Measurements from ENCODE around the gene TLE1. TPM values are rescaled to one million over a fixed set of nuclear protein-coding genes. Genes with fewer than 3 reads are reported as not detected.

Gene TLE1
- total RNA-seq, 1 experiment from 2014 or later = 46.2 TPM

DNA sequence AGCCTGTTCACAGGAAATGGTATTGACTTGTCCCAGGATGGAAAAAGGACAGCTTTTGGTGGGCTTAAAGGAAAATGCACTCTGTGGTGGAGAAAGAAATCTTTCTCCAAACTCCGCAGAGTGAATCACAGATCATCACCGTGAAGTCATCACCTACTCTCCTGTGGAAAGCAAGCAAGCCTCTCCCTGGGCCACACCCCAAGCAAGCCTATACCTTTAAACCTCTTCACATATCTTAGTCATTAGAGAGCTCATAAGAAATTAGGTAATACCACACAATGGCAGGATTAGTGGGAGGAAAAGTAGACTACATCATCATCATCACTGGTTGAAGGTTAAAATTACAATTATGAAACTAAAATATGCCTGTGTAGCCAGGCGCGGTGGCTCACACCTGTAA is 23.2 kb downstream of the TLE1 start:
- Mint-ChIP-seq H3K4me1 (ENCODE audit: low read depth, unreplicated experiment) (no peaks in the 10 kb centered on the region), H3K4me3 (ENCODE audit: low read depth, unreplicated experiment) (no peak overlapping the region), H3K9me3 (ENCODE audit: low read depth, unreplicated experiment) (no peaks in the 10 kb centered on the region), H3K27ac (ENCODE audit: unreplicated experiment) (no peak overlapping the region), H3K27me3 (ENCODE audit: unreplicated experiment) (no peaks in the 10 kb centered on the region), H3K36me3 (ENCODE audit: insufficient read depth, unreplicated experiment) (peaks cover 20% of the 10 kb centered on the region)
- no peak for DNase-seq
- TF ChIP-seq, protein P1, sequence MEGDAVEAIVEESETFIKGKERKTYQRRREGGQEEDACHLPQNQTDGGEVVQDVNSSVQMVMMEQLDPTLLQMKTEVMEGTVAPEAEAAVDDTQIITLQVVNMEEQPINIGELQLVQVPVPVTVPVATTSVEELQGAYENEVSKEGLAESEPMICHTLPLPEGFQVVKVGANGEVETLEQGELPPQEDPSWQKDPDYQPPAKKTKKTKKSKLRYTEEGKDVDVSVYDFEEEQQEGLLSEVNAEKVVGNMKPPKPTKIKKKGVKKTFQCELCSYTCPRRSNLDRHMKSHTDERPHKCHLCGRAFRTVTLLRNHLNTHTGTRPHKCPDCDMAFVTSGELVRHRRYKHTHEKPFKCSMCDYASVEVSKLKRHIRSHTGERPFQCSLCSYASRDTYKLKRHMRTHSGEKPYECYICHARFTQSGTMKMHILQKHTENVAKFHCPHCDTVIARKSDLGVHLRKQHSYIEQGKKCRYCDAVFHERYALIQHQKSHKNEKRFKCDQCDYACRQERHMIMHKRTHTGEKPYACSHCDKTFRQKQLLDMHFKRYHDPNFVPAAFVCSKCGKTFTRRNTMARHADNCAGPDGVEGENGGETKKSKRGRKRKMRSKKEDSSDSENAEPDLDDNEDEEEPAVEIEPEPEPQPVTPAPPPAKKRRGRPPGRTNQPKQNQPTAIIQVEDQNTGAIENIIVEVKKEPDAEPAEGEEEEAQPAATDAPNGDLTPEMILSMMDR (IDR thresholded peaks at IDR 0.05; ENCODE audit: unreplicated experiment) = no peak
- CTCF ChIA-PET = no interaction called here
- intact Hi-C loops (cut with micrococcal nuclease; ENCODE audit: unreplicated experiment) = no loop called here
- BruUV-seq (replicated peaks) = no TSS peak

DNA sequence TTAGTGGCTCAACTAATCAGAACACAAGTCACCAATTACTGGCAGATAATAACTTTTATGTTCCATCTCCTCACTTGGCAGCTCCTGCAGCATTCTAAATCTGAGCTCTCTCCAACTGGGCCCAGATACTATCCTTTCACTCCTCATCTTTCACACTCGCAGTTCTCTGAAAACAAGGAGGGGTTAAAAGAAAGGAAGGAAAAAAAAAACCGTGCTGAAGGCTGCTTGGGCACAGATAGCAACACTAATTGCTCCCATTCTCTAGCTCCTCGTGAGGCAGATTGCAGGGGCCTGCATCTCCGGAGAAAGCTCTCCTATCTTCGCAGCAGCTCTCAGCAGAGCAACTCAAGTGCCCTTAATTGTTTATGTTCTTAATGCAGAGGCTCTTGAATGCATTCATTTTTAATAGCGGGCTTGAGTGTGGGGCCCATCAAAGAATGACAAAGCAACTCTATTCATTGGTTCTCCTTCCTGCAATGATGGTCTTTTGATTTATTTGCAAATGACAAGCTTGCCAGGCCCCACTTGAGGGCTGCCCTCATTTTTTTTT is 23.9 kb downstream of the TLE1 start:
- CTCF ChIA-PET = no interaction called here
- BruUV-seq (replicated peaks) = no TSS peak
- TF ChIP-seq, protein P1 (IDR thresholded peaks at IDR 0.05; ENCODE audit: unreplicated experiment) = no peak
- Mint-ChIP-seq H3K36me3 (ENCODE audit: insufficient read depth, unreplicated experiment) (peaks cover 16% of the 10 kb centered on the region), H3K27me3 (ENCODE audit: unreplicated experiment) (no peaks in the 10 kb centered on the region), H3K4me3 (ENCODE audit: low read depth, unreplicated experiment) (no peak overlapping the region), H3K27ac (ENCODE audit: unreplicated experiment) (no peak overlapping the region), H3K4me1 (ENCODE audit: low read depth, unreplicated experiment) (no peaks in the 10 kb centered on the region), H3K9me3 (ENCODE audit: low read depth, unreplicated experiment) (no peaks in the 10 kb centered on the region)
- DNase-seq = no peak
- intact Hi-C loops (cut with micrococcal nuclease; ENCODE audit: unreplicated experiment) = no loop called here

DNA sequence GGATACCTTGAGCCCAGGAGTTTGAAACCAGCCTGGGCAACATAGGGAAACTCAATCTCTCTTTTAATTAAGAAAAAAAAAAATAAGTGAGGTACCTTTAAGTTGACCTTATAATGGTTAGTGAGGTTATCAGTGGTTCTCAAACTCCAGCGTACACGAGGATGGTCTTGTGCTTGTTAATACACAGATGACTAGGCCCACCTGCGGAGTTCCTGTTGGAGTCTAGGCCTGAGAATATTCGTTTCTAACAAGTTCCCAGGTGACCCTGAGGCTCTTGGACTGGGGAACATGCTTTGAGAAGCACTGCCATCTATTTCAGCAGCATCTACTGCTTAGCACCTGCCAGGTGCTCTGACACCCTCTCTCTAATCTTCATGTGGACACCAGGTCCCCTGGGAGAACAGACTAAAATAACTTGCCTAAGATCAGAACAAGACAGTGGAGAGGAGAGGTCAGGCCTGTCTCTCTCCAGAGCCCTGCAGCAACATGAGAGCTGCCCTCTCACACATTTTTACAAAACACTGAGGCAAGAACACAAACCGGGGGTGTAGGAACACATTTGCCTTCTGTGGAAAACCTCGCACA is 24.6 kb downstream of the TLE1 start:
- intact Hi-C loops (cut with micrococcal nuclease; ENCODE audit: unreplicated experiment) = no loop called here
- H3K36me3 Mint-ChIP-seq (ENCODE audit: insufficient read depth, unreplicated experiment) = peaks cover 16% of the 10 kb centered on the region
- H3K9me3 Mint-ChIP-seq (ENCODE audit: low read depth, unreplicated experiment) = no peaks in the 10 kb centered on the region
- no peak overlapping the region for H3K27ac Mint-ChIP-seq (ENCODE audit: unreplicated experiment)
- no peak overlapping the region for H3K4me3 Mint-ChIP-seq (ENCODE audit: low read depth, unreplicated experiment)
- no TSS peak for BruUV-seq (replicated peaks)
- H3K4me1 Mint-ChIP-seq (ENCODE audit: low read depth, unreplicated experiment) = no peaks in the 10 kb centered on the region
- TF ChIP-seq, protein P1 (IDR thresholded peaks at IDR 0.05; ENCODE audit: unreplicated experiment) = no peak
- CTCF ChIA-PET = no interaction called here
- no peak for DNase-seq
- H3K27me3 Mint-ChIP-seq (ENCODE audit: unreplicated experiment) = no peaks in the 10 kb centered on the region

DNA sequence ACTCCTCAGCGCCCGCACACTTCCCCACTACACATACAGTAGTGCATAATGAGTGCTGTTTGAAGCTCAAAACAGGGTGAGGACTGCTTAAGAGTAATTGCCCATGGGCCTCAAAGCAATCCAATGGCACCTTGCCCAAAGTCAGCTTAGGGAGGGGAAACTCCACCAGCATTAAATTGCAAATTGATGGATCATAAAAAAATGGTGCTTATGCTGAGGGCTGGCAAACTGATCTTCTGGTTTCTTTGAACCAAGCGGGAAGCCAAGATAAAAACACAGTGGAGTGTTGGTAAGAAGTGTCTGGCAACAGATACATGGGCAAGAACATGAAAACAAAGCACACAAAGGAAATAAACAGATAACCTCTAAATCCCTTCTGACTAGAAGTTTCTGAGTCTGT is 28.0 kb downstream of the TLE1 start:
- intact Hi-C loops (cut with micrococcal nuclease; ENCODE audit: unreplicated experiment) = no loop called here
- no TSS peak for BruUV-seq (replicated peaks)
- Mint-ChIP-seq H3K9me3 (ENCODE audit: low read depth, unreplicated experiment) (no peaks in the 10 kb centered on the region), H3K36me3 (ENCODE audit: insufficient read depth, unreplicated experiment) (peaks cover 18% of the 10 kb centered on the region), H3K27ac (ENCODE audit: unreplicated experiment) (no peak overlapping the region), H3K27me3 (ENCODE audit: unreplicated experiment) (no peaks in the 10 kb centered on the region), H3K4me3 (ENCODE audit: low read depth, unreplicated experiment) (no peak overlapping the region), H3K4me1 (ENCODE audit: low read depth, unreplicated experiment) (peaks cover 11% of the 10 kb centered on the region)
- DNase-seq = no peak
- TF ChIP-seq, protein P1 (IDR thresholded peaks at IDR 0.05; ENCODE audit: unreplicated experiment) = no peak
- CTCF ChIA-PET = no interaction called here

Data from Calu3 (cell line).